HG03469 (cell line): ENCODE results near the gene GRK7.
"Not testable (repeated sequence)": the region's sequence is repeated elsewhere in the genome, so short reads cannot be mapped to it uniquely, and the experiment has no call there.

Source experiments
- ATAC-seq: cut with Tn5 transposase; IDR thresholded peaks from one replicate; pipeline ENCODE4 v1.9.1; 2021; ENCODE audit warnings: mild to moderate bottlenecking, moderate library complexity, moderate number of reproducible peaks; ENCODE audit not compliant: unreplicated experiment

GRK7 gene

GRCh38 chr3:141754032-141754431 is 9.2 kb upstream of the GRK7 start:
- no peak for ATAC-seq

- ATAC-seq, result not testable (repeated sequence)
Observed at GRCh38 chr3:141762552-141762951, 656 bp upstream of the GRK7 start.

- ATAC-seq, result no peak
Observed at GRCh38 chr3:141764045-141764444, 837 bp downstream of the GRK7 start.

GRCh38 chr3:141764465-141764864 is 1.3 kb downstream of the GRK7 start:
- no peak for ATAC-seq

- ATAC-seq, result no peak
Observed at GRCh38 chr3:141764986-141765385, 1.8 kb downstream of the GRK7 start.

GRCh38 chr3:141767066-141767465 is 3.9 kb downstream of the GRK7 start:
- ATAC-seq, result no peak

GRCh38 chr3:141769221-141769894 is 6.2 kb downstream of the GRK7 start:
- ATAC-seq, result no peak

- no peak for ATAC-seq
Observed at GRCh38 chr3:141773676-141774075, 10.5 kb downstream of the GRK7 start.

GRCh38 chr3:141776376-141776775 is 13.2 kb downstream of the GRK7 start:
- no peak for ATAC-seq

GRCh38 chr3:141776885-141777284 is 13.7 kb downstream of the GRK7 start:
- ATAC-seq, result no peak

GRCh38 chr3:141777957-141778813 is 15.0 kb downstream of the GRK7 start:
- ATAC-seq, result no peak

GRCh38 chr3:141779667-141780066 is 16.5 kb downstream of the GRK7 start:
- no peak for ATAC-seq

- ATAC-seq, result no peak
Observed at GRCh38 chr3:141782386-141782932, 19.3 kb downstream of the GRK7 start.

- no peak for ATAC-seq
Observed at GRCh38 chr3:141783632-141784031, 20.4 kb downstream of the GRK7 start.

- no peak for ATAC-seq
Observed at GRCh38 chr3:141784096-141784495, 20.9 kb downstream of the GRK7 start.

GRCh38 chr3:141784531-141784930 is 21.3 kb downstream of the GRK7 start:
- ATAC-seq, result no peak

- no peak for ATAC-seq
Observed at GRCh38 chr3:141788149-141788548, 24.9 kb downstream of the GRK7 start.

GRCh38 chr3:141788750-141789149 is 25.5 kb downstream of the GRK7 start:
- ATAC-seq, result not testable (repeated sequence)

GRCh38 chr3:141789281-141789680 is 26.1 kb downstream of the GRK7 start:
- ATAC-seq, result no peak

GRCh38 chr3:141790171-141790570 is 27.0 kb downstream of the GRK7 start:
- no peak for ATAC-seq

- no peak for ATAC-seq
Observed at GRCh38 chr3:141792495-141792894, 29.3 kb downstream of the GRK7 start.
